A549 treated with ZK216348 at 1 μM for 4 hours (cell line): Measurements from ENCODE around the gene TEKTIP1. TPM values are rescaled to one million over a fixed set of nuclear protein-coding genes. Genes with fewer than 3 reads are reported as not detected.

Experiments
- total RNA-seq: library from RNA; stranded (reverse); fragments of 200-300 nt; extraction: Qiagen RNA extraction; gene quantifications from 5 replicates; pipeline ENCODE4 v1.2.3, GENCODE V29; 2022; ENCODE audit warnings: low read depth

Gene TEKTIP1
- not detected in 5 replicates for total RNA-seq

DNA sequence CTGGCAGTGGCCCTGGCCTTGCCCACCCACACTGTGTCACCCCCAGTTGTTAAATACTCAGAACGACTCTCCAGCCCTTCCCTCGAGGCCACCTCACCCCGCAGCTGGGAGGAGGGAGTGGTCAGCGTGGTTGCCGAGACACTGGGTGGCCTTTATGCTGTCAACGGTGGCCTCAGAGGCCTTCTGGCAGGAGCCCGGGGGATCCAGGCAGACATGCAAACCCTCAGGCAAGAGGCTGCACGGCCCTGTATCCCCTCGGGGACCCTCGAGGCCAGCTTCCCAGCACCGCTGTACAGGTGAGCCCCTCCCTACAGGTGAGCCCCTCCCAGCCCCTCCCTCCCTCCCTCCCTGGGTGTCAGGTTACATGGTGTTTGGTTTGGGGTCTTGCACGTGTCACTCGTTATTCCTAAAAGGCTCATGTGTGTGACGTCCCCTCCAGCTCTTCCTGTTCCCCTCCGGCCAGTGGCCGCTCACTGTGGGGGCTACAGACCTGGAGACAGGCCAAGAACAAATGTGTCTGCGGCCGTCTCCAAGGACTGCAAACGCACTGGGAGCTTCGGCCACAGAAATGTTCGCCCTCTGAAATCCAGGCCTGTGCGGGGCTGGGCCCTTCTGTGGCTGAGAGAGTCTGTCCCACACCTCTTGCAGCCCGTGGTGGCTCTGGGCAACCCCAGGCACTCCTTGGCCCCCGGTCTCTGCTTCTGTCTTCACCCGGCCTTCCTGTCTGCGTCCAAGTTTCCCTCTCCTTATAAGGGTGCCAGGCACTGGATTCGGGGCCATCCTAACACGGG, at the start of gene TEKTIP1:
Gene TEKTIP1, plus strand, starts transcription at position 210 of the 791 bp plus-strand sequence. Its CDS starts 4 bp downstream, at position 214.

DNA sequence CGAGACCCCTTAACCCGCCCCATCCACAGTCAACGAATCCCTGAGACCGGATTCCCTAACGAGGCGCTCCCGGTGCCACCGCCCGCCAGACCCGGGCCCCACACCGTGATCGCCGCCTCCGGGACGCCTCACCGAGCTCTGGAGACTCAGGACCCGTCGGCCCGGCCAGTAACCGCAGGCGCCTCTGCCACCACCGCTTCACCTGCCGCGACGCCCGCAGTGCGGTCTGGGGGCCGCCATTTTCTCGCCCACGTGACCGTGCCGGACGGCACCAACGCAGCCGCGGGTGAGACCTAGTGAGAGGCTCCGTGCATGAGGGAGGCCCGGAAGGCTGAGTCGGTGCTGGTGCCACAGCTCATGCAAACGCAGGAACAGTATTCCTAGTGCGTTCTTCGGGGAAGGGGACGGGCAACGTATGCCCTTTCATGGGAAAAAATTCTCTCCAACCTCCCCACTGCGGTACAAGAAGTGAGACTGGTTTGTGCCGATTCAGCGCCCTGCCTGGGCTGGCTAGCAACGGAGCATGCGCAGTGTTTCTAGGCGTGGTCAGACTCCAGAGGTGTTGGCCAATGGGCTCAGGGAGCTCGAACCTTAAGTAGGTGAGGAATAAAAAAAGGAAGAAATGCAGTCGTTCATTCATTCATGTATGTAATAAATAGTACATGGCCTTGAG, 38.4 kb upstream of the TEKTIP1 start, which contains the start of gene DOHH:
Gene DOHH, minus strand, starts transcription at position 246 of the 673 bp plus-strand sequence. CDS start 3,860 bp downstream, outside the sequence.

DNA sequence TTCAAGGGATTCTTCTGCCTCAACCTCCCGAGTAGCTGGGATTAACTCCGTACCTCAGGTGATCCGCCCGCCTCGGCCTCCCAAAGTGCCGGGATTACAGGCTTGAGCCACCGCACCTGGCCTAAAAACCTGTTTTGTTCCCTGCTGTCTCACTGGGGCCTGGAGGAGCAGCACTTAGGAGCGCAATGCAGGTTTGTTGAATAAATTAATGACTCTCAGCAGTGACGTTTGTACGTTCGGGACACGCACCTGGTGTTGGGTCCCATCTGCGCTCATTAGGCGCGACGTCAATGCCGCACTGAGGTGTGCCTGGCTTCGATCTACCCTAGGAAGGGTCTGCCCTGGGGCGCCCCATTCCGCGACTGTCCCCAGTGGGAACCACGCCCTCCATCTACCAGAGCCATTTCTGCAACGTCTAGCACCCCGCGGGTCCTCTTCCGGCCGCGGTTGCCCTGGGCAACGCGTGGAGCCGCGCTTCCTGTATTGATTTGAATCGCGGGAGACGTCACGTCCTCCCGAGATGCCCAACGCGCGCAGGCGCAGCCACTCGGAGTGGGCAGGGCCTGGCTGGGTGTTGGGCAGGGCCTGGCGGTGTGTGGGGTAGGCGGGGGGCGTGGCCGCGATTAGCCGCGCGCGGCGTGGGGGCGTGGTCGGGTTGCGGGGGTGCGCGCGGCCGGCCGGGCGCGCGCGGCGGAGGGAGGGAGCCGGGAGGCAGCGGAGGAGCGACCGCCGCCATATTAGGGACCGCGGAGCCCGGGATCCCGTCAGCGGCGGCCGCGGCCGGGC, 33.2 kb upstream of the TEKTIP1 start, which contains the start of gene FZR1:
Gene FZR1, plus strand, starts transcription at position 714 of the 786 bp plus-strand sequence. CDS start 16,679 bp downstream, outside the sequence.

DNA sequence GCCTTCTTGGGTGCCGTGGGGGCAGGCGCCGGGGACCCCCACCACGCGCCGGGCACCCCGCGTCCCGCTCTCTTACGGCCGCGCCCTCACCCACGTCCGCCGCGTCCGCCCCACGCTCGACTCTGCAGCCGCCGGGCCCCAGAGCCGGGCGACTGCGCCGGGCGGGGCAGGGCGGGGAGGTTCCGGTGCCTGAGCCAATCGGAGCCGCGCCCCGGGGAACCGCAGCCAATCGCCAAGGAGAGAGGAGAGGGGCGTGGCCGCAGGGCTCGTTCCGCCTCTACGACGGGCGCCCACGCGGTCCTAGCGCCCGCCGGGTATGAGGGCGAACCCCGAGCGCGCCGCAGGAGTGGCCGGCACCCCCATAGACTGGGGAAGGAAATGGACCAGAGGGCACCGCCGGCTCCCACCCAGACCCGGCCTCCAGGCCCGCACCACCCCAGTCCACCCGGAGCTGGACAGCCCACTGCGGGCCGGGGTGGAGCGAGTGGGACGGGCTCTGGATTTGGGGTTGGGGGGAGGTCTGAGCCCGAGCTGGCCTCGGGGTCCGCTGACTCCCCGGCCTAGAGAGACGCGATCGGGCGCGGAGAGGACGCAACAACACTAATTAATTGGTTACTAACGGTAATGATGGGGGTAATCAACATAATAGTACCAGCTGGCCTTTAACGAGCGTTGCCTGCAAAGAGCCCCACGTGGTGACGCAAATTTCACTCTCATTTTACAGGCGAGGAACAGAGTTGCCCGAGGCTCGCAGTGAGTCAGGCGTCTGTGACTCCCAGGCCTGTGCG, 18.7 kb downstream of the TEKTIP1 start, which contains the start of gene MFSD12:
Gene MFSD12, minus strand, starts transcription at position 126 of the 788 bp plus-strand sequence. CDS start 183 bp downstream, outside the sequence.

DNA sequence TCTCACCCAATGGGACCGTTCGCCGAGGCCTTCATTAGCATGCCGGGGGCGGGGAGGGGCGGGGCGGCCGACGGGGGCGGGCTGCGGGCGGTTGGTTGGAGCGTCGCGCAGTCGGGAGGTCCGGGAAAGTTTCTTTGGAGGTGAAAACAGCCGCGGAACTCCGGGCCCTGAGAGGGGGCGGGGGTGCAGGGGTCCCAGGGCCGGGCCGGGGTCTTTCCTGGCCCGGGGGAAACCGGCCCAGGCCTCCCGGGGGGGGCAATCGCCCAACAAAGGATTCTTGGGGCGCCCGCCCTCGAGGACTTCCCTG, 33.8 kb downstream of the TEKTIP1 start, which contains the start of gene HMG20B:
Gene HMG20B, plus strand, starts transcription at position 90 of the 307 bp plus-strand sequence. CDS start 366 bp downstream, outside the sequence.

DNA sequence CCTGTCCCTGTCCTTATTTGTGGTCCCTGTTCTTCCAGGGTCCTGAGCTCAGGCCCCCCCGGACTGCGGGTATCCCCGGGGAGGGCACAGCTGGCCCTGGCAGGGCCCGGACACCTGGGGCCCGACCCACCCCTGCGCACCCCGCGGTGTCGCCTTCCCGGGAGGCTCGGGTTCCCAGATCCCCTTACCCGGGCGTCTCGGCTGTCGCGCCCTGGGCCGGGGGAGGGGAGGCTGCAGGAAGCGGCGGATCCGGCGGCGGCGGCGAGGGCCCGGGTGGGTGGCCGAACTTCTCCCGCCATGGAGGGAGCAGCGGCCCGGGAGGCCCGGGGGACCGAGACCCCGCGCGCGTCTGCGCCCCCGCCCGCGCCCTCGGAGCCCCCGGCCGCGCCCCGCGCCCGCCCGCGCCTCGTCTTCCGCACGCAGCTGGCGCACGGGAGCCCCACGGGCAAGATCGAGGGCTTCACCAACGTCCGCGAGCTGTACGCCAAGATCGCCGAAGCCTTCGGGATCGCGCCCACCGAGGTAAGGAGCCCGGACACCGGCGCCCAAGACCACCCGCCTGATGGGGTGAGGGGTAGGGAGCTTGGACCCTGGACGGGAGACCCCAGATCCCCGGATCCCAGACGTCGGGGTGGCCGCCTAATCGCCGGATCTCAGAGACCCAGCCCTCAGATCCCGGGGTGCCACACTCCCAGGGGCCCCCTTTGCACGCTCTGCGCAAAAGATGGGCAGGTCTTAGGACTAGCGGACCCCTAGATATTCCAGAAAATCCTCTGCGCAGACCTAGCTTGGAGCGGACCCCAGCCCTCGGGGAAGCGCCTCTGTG, 46.5 kb downstream of the TEKTIP1 start, which contains the start of gene GIPC3:
Gene GIPC3, plus strand, starts transcription at position 178 of the 826 bp plus-strand sequence. Its CDS starts 120 bp downstream, at position 298.

Other genes with a start within 250 kb of the TEKTIP1 start
- 28.0 to 57.6 TPM (median 48.4 TPM) in 5 replicates for gene NFIC, start 172.6 kb upstream of the TEKTIP1 start, total RNA-seq
- gene SMIM24, start 58.6 kb upstream of the TEKTIP1 start, total RNA-seq, result 0.51 to 1.4 TPM (median 1.1 TPM) in 4 of 5 replicates, not detected in the other
- not detected in 5 replicates for gene SMIM44, start 55.7 kb upstream of the TEKTIP1 start, total RNA-seq
- 8.5 to 21.0 TPM (median 20.2 TPM) in 5 replicates for gene DOHH, start 38.5 kb upstream of the TEKTIP1 start, total RNA-seq
- 18.3 to 38.1 TPM (median 33.8 TPM) in 5 replicates for gene FZR1, start 32.9 kb upstream of the TEKTIP1 start, total RNA-seq
- gene MFSD12, start 18.4 kb downstream of the TEKTIP1 start, total RNA-seq, result 90.3 to 170 TPM (median 159 TPM) in 5 replicates
- 38.2 to 67.9 TPM (median 66.7 TPM) in 5 replicates for gene HMG20B, start 33.8 kb downstream of the TEKTIP1 start, total RNA-seq
- 0.16 to 0.27 TPM (median 0.19 TPM) in 5 replicates for gene GIPC3, start 46.3 kb downstream of the TEKTIP1 start, total RNA-seq
- 0.74 to 1.3 TPM (median 0.90 TPM) in 5 replicates for gene TBXA2R, start 67.7 kb downstream of the TEKTIP1 start, total RNA-seq
- 10.0 to 23.1 TPM (median 19.1 TPM) in 5 replicates for gene CACTIN, start 87.6 kb downstream of the TEKTIP1 start, total RNA-seq
- gene PIP5K1C, start 161.3 kb downstream of the TEKTIP1 start, total RNA-seq, result 6.0 to 16.0 TPM (median 14.2 TPM) in 5 replicates
- gene TJP3, start 169.2 kb downstream of the TEKTIP1 start, total RNA-seq, result 0.22 to 1.1 TPM (median 0.81 TPM) in 5 replicates
- gene APBA3, start 222.5 kb downstream of the TEKTIP1 start, total RNA-seq, result 5.0 to 13.9 TPM (median 12.6 TPM) in 5 replicates
- gene MRPL54, start 223.5 kb downstream of the TEKTIP1 start, total RNA-seq, result 52.6 to 80.6 TPM (median 66.7 TPM) in 5 replicates
- gene RAX2, start 233.1 kb downstream of the TEKTIP1 start, total RNA-seq, result not detected in 5 replicates
- 0.41 to 2.0 TPM (median 1.0 TPM) in 5 replicates for gene MATK, start 247.2 kb downstream of the TEKTIP1 start, total RNA-seq